K562 (cell line): Measurements from ENCODE around the gene PPT2. TPM values are rescaled to one million over a fixed set of nuclear protein-coding genes. Genes with fewer than 3 reads are reported as not detected.

Source experiments
- MGA ChIP-seq: fragments of 450-650 bp; IDR thresholded peaks from 2 replicates; pipeline ENCODE4 v1.6.1; 2016; ENCODE audit warnings: mild to moderate bottlenecking, moderate library complexity
- POLR2G ChIP-seq: fragments of 200-400 bp; formaldehyde crosslinking; IDR thresholded peaks from 2 replicates; pipeline ENCODE4 v1.6.1; 2017; ENCODE audit warnings: low read depth, mild to moderate bottlenecking, antibody characterized with exemption, low read length, moderate library complexity
- REST ChIP-seq, 2 experiments: fragments of 450-650 bp; formaldehyde crosslinking in 1 of 2; IDR thresholded peaks; 2 replicates each; pipeline versions ENCODE4 v1.4.0 to v1.6.1; 2014 to 2020; ENCODE audit warnings: mild to moderate bottlenecking in 2 of 2, borderline replicate concordance in 1 of 2, low read depth in 1 of 2
- YY1 ChIP-seq, 3 experiments: IDR thresholded peaks; 2 replicates each; pipeline ENCODE4 v1.6.1; 2011; ENCODE audit warnings: low read length in 2 of 3, mild to moderate bottlenecking in 2 of 3, moderate library complexity in 2 of 3, borderline replicate concordance in 1 of 3, control low read depth in 1 of 3, low read depth in 1 of 3; ENCODE audit not compliant: insufficient read depth in 3 of 3, insufficient replicate concordance in 2 of 3, control insufficient read depth in 1 of 3, insufficient read length in 1 of 3; ENCODE audit errors: extremely low read depth in 1 of 3
- ZNF77 ChIP-seq: fragments of 250-450 bp; sonication (Bioruptor Pico); IDR thresholded peaks from 2 replicates; pipeline ENCODE4 v1.5.0; 2020
- polyA plus RNA-seq, 8 experiments: library from polyadenylated mRNA; depleted of rRNA in 4 of 8; stranded (reverse) in 5 of 8; unstranded in 3 of 8; fragments of >200 nt; fragmentation: Nextera tagmentation in 2 of 8; fragmentation: Illumina TruSeq in 1 of 8; extraction: Ambion mirVana in 2 of 8; extraction: Trizol in 1 of 8; gene quantifications; 2 replicates each; pipeline versions ENCODE4 v1.2.1 to v1.2.3, GENCODE V29; 2011 to 2014; ENCODE audit warnings: inconsistent platforms in 1 of 8, missing spikeins in 1 of 8
- total RNA-seq, 7 experiments: library from RNA; depleted of rRNA in 6 of 7; stranded (reverse); fragments of >200 nt in 6 of 7; fragmentation: Illumina TruSeq in 2 of 7; extraction: Trizol in 2 of 7; gene quantifications; 2 replicates each; pipeline versions ENCODE4 v1.2.1 to v1.2.3, GENCODE V29; 2011 to 2021; ENCODE audit warnings: low replicate concordance in 1 of 7

Gene PPT2
- total and polyA plus RNA-seq, 9 of the 15 experiments (the other 6 are each of a cell fraction or from before 2014, with no cell fraction given), result 27.4 to 98.8 (median 69.9) TPM

DNA sequence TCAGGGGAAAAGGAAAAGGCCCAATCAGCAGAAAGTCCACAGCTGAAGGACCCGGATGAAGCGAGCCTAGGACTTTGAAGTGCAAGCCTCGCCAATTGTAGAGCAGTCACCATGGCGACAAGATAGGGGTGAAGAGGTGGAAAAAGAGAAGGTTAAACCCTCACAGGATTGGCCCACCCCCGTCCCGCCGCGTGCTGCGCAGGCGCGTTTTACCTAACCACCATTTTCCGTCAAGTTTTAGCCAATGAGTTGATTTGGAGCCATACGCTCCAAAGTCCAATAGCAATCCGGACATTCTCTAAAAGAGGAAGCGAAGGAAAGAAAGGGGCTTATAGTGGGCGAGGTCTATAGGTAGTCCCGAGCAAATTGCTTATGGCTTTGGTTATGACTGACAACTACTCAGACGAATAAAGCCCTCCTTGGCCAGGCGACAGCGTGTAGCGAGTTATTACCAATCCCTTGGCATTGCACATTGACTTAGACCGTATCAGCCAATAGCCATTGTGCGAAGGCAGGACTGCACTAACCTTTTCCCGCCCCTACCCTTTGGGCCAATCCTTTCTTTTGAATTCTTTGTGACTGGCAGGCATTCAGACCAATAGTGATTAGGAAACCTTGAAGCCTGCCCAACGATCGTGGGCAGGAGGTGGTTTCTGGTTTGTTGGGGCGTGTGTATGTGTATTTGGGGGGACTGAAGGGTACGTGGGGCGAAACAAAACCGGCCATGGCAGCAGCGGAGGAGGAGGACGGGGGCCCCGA is 24.0 kb downstream of the PPT2 start, which contains the start of gene RNF5 (continued):
- TF ChIP-seq REST (IDR thresholded peaks at IDR 0.05; ENCODE audit: borderline replicate concordance), result no peak
- no peak for TF ChIP-seq REST (CRISPR knock-in tag; IDR thresholded peaks at IDR 0.05; ENCODE audit: low read depth)
- TF ChIP-seq MGA, result peak; percentile 92; the same call in 1 of the 2 replicates
- TF ChIP-seq YY1 (IDR thresholded peaks at IDR 0.05; ENCODE audit: borderline replicate concordance in 1 of 3, control insufficient read depth in 1 of 3, extremely low read depth in 1 of 3, insufficient read depth in 3 of 3, insufficient read length in 1 of 3, insufficient replicate concordance in 2 of 3, low read depth in 1 of 3, low read length in 2 of 3), result peak in 1 of 3 experiments; percentile 38
- no peak for TF ChIP-seq ZNF77
- TF ChIP-seq POLR2G, result peak; percentile 63; the same call in 1 of the 2 replicates
